Measurements from ENCODE around the gene VTI1A.

DNA sequence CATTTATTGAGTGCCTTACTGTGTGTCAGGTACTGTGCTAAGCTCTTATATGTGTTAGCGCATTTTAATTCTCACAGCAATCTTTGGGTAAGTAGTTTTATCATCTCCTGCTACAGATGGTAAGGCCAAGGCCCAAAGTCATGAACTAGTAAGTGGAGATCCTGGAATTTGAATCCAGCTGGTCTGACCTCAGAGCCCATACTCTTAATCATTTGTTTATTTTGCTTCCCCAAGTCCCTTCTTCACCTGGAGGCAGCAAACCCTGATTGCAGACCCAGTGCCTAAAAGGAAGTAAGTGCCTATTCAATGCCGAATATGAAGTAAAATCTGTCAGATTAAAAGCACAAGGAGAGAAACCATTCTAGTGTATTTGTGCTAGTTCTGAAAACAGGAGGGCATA is 320.1 kb downstream of the VTI1A start:
- TF ChIP-seq, protein P1, sequence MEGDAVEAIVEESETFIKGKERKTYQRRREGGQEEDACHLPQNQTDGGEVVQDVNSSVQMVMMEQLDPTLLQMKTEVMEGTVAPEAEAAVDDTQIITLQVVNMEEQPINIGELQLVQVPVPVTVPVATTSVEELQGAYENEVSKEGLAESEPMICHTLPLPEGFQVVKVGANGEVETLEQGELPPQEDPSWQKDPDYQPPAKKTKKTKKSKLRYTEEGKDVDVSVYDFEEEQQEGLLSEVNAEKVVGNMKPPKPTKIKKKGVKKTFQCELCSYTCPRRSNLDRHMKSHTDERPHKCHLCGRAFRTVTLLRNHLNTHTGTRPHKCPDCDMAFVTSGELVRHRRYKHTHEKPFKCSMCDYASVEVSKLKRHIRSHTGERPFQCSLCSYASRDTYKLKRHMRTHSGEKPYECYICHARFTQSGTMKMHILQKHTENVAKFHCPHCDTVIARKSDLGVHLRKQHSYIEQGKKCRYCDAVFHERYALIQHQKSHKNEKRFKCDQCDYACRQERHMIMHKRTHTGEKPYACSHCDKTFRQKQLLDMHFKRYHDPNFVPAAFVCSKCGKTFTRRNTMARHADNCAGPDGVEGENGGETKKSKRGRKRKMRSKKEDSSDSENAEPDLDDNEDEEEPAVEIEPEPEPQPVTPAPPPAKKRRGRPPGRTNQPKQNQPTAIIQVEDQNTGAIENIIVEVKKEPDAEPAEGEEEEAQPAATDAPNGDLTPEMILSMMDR (IDR thresholded peaks at IDR 0.05; ENCODE audit: poor library complexity) = no peak
- TF ChIP-seq EZH2 (IDR thresholded peaks at IDR 0.05; ENCODE audit: borderline replicate concordance) (no peak), EZH2phosphoT487 (IDR thresholded peaks at IDR 0.05; ENCODE audit: low read depth, severe bottlenecking, unreplicated experiment) (no peak)
